Tibial artery (tissue), 4 donors: ENCODE data around the gene MAN2A2.

Source experiments
- DNase-seq, 2 donors: peaks; one replicate each; pipeline ENCODE4 v3.0.0-alpha.2; 2019
- H3K27ac ChIP-seq, 2 donors: fragments of 200-600 bp; sonication (generic) in 1 of 2; 1 replicate in 1 of 2; 2 replicates in 1 of 2; pipeline ENCODE4 v1.5.1; 2018 to 2019; ENCODE audit warnings: mild to moderate bottlenecking in 1 of 2
- H3K27me3 ChIP-seq, 2 donors: fragments of 200-600 bp; sonication (generic) in 1 of 2; one replicate each; pipeline versions ENCODE4 v1.5.1 to v1.6.0; 2016 to 2019
- H3K36me3 ChIP-seq, 3 donors: fragments of 200-600 bp; sonication (generic) in 2 of 3; one replicate each; pipeline ENCODE4 v1.5.1; 2016 to 2019; ENCODE audit warnings: mild to moderate bottlenecking in 2 of 3
- H3K4me1 ChIP-seq, 4 donors: fragments of 200-600 bp; sonication (generic) in 2 of 4; 1 replicate in 3 of 4; 2 replicates in 1 of 4; pipeline ENCODE4 v1.5.1; 2016 to 2019
- H3K4me3 ChIP-seq, 2 donors: fragments of 200-600 bp; sonication (generic) in 1 of 2; 1 replicate in 1 of 2; 2 replicates in 1 of 2; pipeline ENCODE4 v1.5.1; 2018 to 2019; ENCODE audit warnings: mild to moderate bottlenecking in 2 of 2
- H3K9me3 ChIP-seq, 3 donors: fragments of 200-600 bp; sonication (generic) in 1 of 3; one replicate each; pipeline ENCODE4 v1.5.1; 2016 to 2019
- CTCF ChIP-seq, 2 experiments: fragments of 200-600 bp in 1 of 2; fragments of 450-650 bp in 1 of 2; IDR thresholded peaks; one replicate each; pipeline ENCODE4 v1.5.1; 2017 to 2019; ENCODE audit warnings: antibody characterized with exemption in 2 of 2, mild to moderate bottlenecking in 1 of 2, moderate library complexity in 1 of 2
- intact Hi-C: fragments of 100-400 bp; cut with DNase I; formaldehyde crosslinking; loops from one replicate; pipeline ENCODE4 v1.15.0; 2023; ENCODE audit warnings: low total_unique reads

Gene MAN2A2

DNA sequence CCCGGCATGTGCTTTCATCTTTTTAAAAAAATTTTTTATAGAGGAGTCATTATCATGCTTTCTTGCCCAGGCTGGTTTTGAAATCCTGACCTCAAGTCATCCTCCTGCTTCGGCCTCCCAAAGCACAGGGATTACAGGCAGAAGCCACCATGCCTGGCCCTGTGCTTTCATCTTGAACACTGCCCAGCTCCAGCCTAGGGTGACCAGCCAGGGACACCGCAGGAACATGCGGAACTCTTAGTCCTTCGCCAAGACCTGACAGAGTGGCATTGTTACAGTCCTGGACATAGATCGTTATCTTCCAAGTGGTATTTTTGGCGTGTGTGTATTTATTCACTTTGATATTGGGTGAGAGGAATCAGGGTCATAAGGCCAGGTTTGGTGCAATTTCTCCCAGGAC lies 42.7 kb upstream of the MAN2A2 start:
- H3K9me3 ChIP-seq: no peaks in the 10 kb centered on the region
- no peak overlapping the region for H3K27ac ChIP-seq
- TF ChIP-seq CTCF (IDR thresholded peaks at IDR 0.05): no peak
- no peaks in the 10 kb centered on the region for H3K36me3 ChIP-seq
- intact Hi-C loops: no loop called here
- no peak for DNase-seq
- no peaks in the 10 kb centered on the region for H3K4me1 ChIP-seq
- H3K4me3 ChIP-seq: no peak overlapping the region
- H3K27me3 ChIP-seq: no peaks in the 10 kb centered on the region

DNA sequence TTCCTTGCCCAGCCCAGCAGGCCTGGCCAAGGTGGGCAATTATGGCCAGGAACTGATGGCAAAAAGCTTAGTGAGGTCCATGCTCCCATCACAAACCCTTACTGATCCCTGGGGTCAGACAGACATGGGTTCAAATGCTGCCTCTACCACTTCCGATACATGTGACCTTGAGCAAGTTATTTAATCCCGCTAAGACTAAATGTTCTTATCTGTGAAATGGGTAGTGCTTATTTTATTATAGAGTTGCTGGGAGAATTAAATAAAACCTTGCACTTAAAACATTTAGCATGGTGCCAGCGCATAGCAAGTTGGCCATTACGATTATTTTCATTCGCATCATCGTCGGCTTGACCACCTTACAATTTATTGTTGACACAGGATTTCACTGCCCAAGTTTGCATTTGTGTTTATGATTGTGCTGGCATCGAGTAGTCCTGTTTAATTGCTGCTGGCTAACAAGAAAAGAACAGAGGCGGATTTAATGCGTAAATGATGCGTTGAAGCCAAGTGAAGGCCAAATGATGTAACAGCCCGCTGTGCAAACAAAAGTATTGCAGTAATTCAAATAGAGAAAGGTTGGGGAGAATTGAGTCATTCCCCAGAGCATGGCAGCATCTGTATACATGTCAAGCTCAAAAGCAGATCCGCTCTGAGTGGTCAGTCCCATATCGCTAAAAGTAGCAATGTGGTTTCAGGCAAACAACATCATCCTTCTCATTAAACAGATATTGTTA lies 42.0 kb upstream of the MAN2A2 start:
- no peak for TF ChIP-seq CTCF (IDR thresholded peaks at IDR 0.05)
- no peak overlapping the region for H3K4me3 ChIP-seq
- no peak for DNase-seq
- H3K4me1 ChIP-seq: no peaks in the 10 kb centered on the region
- no peaks in the 10 kb centered on the region for H3K36me3 ChIP-seq
- no peak overlapping the region for H3K27ac ChIP-seq
- H3K9me3 ChIP-seq: no peaks in the 10 kb centered on the region
- no peaks in the 10 kb centered on the region for H3K27me3 ChIP-seq
- intact Hi-C loops: no loop called here

GRCh38 chr15:90862487-90862886 lies 40.6 kb upstream of the MAN2A2 start:
- H3K27me3 ChIP-seq: no peaks in the 10 kb centered on the region
- DNase-seq: no peak
- H3K9me3 ChIP-seq: no peaks in the 10 kb centered on the region
- intact Hi-C loops: no loop called here
- no peak for TF ChIP-seq CTCF (IDR thresholded peaks at IDR 0.05)
- no peak overlapping the region for H3K27ac ChIP-seq
- no peak overlapping the region for H3K4me3 ChIP-seq
- no peaks in the 10 kb centered on the region for H3K4me1 ChIP-seq
- no peaks in the 10 kb centered on the region for H3K36me3 ChIP-seq

- Histone ChIP-seq H3K9me3 (no peaks in the 10 kb centered on the region), H3K27ac (no peak overlapping the region), H3K27me3 (no peaks in the 10 kb centered on the region), H3K36me3 (no peaks in the 10 kb centered on the region), H3K4me1 (no peaks in the 10 kb centered on the region), H3K4me3 (no peak overlapping the region)
- DNase-seq: peak in 1 of 2 donors; percentile 55
- no peak for TF ChIP-seq CTCF (IDR thresholded peaks at IDR 0.05)
- intact Hi-C loops: no loop called here
These were observed 39.9 kb upstream of the MAN2A2 start for GRCh38 chr15:90862964-90863778.

GRCh38 chr15:90863987-90864386 lies 39.1 kb upstream of the MAN2A2 start:
- no peak for TF ChIP-seq CTCF (IDR thresholded peaks at IDR 0.05)
- DNase-seq: no peak
- H3K27me3 ChIP-seq: no peaks in the 10 kb centered on the region
- intact Hi-C loops: no loop called here
- no peak overlapping the region for H3K4me3 ChIP-seq
- no peaks in the 10 kb centered on the region for H3K9me3 ChIP-seq
- no peak overlapping the region for H3K27ac ChIP-seq
- H3K4me1 ChIP-seq: peaks cover 0 to under 1% (median under 1%) of the 10 kb centered on the region in 4 donors
- H3K36me3 ChIP-seq: no peaks in the 10 kb centered on the region
